Measurements from ENCODE around the gene ALDH5A1. TPM values are rescaled to one million over a fixed set of nuclear protein-coding genes. Genes with fewer than 3 reads are reported as not detected.

The ALDH5A1 gene
- total and polyA plus RNA-seq, 2 donors from 2014 or later: 10.4 to 11.0 TPM

GRCh38 chr6:24571361-24571760, 76.6 kb downstream of the ALDH5A1 start:
- H3K4me1 ChIP-seq (ENCODE audit: control insufficient read depth in 2 of 3, insufficient read depth in 2 of 3, low read depth in 1 of 3, low read length in 3 of 3): no peaks in the 10 kb centered on the region
- H3K36me3 ChIP-seq (ENCODE audit: control insufficient read depth in 2 of 3, insufficient read depth in 3 of 3, low read length in 3 of 3): no peaks in the 10 kb centered on the region
- TF ChIP-seq CTCF (IDR thresholded peaks at IDR 0.05; ENCODE audit: borderline replicate concordance, extremely low read depth, insufficient read depth): no peak
- FAIRE-seq (no peak), DNase-seq (no peak)
- no peaks in the 10 kb centered on the region for H3K9me3 ChIP-seq (ENCODE audit: control insufficient read depth in 2 of 3, insufficient read depth in 1 of 3, low read length in 3 of 3)
- intact Hi-C loops (cut with DNase I): no loop called here
- no peak overlapping the region for H3K9ac ChIP-seq (ENCODE audit: low read length in 3 of 3)
- no peak overlapping the region for H3K4me3 ChIP-seq (ENCODE audit: low read length in 3 of 3)
- no peaks in the 10 kb centered on the region for H3K27me3 ChIP-seq (ENCODE audit: control insufficient read depth, insufficient read depth, low read length)
- no peak overlapping the region for H3K27ac ChIP-seq (ENCODE audit: low read depth in 2 of 2, low read length in 2 of 2)

GRCh38 chr6:24574809-24575208, 80.0 kb downstream of the ALDH5A1 start:
- intact Hi-C loops (cut with DNase I): no loop called here
- FAIRE-seq: no peak
- TF ChIP-seq CTCF (IDR thresholded peaks at IDR 0.05; ENCODE audit: borderline replicate concordance, extremely low read depth, insufficient read depth): no peak
- Histone ChIP-seq H3K36me3 (ENCODE audit: control insufficient read depth in 2 of 3, insufficient read depth in 3 of 3, low read length in 3 of 3) (no peaks in the 10 kb centered on the region), H3K27me3 (ENCODE audit: control insufficient read depth, insufficient read depth, low read length) (no peaks in the 10 kb centered on the region), H3K9ac (ENCODE audit: low read length in 3 of 3) (no peak overlapping the region), H3K4me1 (ENCODE audit: control insufficient read depth in 2 of 3, insufficient read depth in 2 of 3, low read depth in 1 of 3, low read length in 3 of 3) (no peaks in the 10 kb centered on the region), H3K9me3 (ENCODE audit: control insufficient read depth in 2 of 3, insufficient read depth in 1 of 3, low read length in 3 of 3) (no peaks in the 10 kb centered on the region), H3K4me3 (ENCODE audit: low read length in 3 of 3) (no peak overlapping the region), H3K27ac (ENCODE audit: low read depth in 2 of 2, low read length in 2 of 2) (no peak overlapping the region)
- no peak for DNase-seq

GRCh38 chr6:24576447-24576846, 81.7 kb downstream of the ALDH5A1 start:
- no peak for FAIRE-seq
- intact Hi-C loops (cut with DNase I): no loop called here
- H3K36me3 ChIP-seq (ENCODE audit: control insufficient read depth in 2 of 3, insufficient read depth in 3 of 3, low read length in 3 of 3): no peaks in the 10 kb centered on the region

More at GRCh38 chr6:24576447-24576846, 81.7 kb downstream of the ALDH5A1 start:
- Histone ChIP-seq H3K27me3 (ENCODE audit: control insufficient read depth, insufficient read depth, low read length) (no peaks in the 10 kb centered on the region), H3K27ac (ENCODE audit: low read depth in 2 of 2, low read length in 2 of 2) (no peak overlapping the region), H3K4me1 (ENCODE audit: control insufficient read depth in 2 of 3, insufficient read depth in 2 of 3, low read depth in 1 of 3, low read length in 3 of 3) (no peaks in the 10 kb centered on the region), H3K9ac (ENCODE audit: low read length in 3 of 3) (no peak overlapping the region), H3K9me3 (ENCODE audit: control insufficient read depth in 2 of 3, insufficient read depth in 1 of 3, low read length in 3 of 3) (no peaks in the 10 kb centered on the region), H3K4me3 (ENCODE audit: low read length in 3 of 3) (no peak overlapping the region)
- no peak for DNase-seq
- no peak for TF ChIP-seq CTCF (IDR thresholded peaks at IDR 0.05; ENCODE audit: borderline replicate concordance, extremely low read depth, insufficient read depth)

Measured in kidney (tissue), 14 donors.